GM18951 (cell line): Measurements from ENCODE around the gene SUGP2.
"Not testable (repeated sequence)": the region's sequence is repeated elsewhere in the genome, so short reads cannot be mapped to it uniquely, and the experiment has no call there.

ENCODE experiments used
- POLR2A ChIP-seq: IDR thresholded peaks from 4 replicates; pipeline ENCODE4 v1.6.1; 2011; ENCODE audit warnings: mild to moderate bottlenecking; ENCODE audit not compliant: insufficient read length, insufficient read depth; ENCODE audit errors: extremely low read depth
- in situ Hi-C: fragments of 300-500 bp; cut with MboI; formaldehyde crosslinking; loops from one replicate; pipeline ENCODE4 v1.12.0; 2022; ENCODE audit warnings: low sequenced_read_pairs, mixed read lengths, inconsistent platforms; ENCODE audit not compliant: unreplicated experiment

SUGP2 gene

DNA sequence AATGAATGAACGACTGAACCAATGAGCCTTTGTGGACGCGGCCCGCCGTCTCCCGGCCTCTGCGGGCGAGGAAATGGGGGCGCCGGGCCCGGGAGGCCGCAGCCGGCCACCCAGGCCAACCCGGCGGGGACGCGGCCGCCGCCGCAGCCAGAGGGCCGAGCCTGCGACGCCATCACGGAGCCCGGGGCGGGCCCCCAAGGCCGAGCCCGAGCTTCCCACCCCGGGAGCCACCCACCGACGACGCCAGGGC, 216 bp downstream of the SUGP2 start:
- in situ Hi-C loops = no loop called here

DNA sequence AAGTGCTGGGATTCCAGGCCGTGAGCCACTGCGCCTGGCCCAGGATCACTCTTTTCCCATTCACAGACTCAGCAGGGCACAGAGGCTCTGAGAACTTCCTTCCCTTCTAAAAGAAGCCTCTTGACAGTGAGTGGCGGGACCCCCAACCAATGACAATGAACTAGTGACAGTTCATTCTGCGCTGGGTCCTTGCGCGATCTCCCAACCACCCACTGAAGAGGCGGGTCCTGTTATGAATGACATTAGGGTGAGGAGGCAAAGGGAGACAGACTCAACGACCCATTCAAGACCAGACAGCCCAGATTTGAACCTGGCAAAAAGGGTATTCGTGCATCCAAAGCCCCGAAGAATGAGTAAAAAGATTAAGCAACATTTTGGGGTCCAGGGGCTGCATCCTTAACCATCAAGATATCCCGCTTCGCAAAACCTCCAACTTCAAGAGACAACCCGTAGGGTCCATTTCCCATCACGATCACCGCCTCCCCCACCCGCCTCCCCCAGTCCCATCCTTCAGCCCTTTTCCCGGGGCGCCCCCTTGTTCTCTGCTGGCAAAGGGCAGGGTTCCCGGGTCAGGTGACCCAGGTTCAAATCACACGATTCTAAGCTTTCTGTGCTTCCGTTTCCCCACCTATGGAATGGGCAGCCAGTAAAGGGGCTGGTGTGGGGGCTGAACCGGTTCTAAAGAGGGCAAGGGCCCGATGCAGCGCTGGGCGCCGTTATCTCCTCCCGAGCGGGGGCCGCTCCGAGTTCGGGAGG, 719 bp downstream of the SUGP2 start:
- in situ Hi-C loops = no loop called here
- TF ChIP-seq POLR2A = no peak

More for the DNA sequence above, 216 bp downstream of the SUGP2 start:
- no peak for TF ChIP-seq POLR2A

DNA sequence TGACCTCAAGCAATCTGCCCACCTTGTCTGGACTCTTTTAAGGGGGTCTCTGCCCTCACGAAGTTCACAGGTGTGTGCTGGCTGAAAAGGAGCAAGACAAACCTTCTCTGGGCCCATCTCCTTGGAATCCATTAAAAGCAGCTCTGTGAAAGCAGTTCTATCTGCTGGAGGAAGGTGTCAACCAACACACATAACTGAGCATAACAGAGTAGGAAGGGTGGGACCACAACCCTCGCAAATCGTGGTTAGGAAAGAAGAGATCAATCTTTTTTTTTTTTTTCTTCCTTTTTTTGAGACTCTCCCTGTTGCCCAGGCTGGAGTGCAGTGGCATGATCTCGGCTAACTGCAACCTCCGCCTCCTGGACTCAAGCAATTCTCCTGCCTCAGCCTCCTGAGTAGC, 1.4 kb downstream of the SUGP2 start:
- in situ Hi-C loops = no loop called here
- no peak for TF ChIP-seq POLR2A

DNA sequence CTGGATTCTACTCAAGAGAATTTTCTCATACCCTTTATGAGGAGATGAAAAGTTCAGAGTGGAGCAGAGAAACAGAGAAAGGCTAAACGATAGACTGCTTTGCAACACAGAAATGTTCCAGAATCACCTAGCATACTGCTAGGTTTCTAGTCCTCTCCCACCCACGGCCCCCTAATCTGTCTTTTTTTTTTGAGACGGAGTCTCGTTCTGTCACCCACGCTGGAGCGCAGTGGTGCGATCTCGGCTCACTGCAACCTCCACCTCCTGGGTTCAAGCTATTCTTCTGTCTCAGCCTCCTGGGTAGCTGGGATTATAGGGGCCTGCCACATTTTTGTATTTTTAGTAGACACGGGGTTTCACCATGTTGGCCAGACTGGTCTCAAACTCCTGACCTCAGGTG, 4.8 kb downstream of the SUGP2 start:
- no peak for TF ChIP-seq POLR2A
- in situ Hi-C loops = no loop called here

GRCh38 chr19:19027228-19027627, 6.1 kb downstream of the SUGP2 start:
- TF ChIP-seq POLR2A = no peak
- in situ Hi-C loops = no loop called here

GRCh38 chr19:19026299-19026971, 6.9 kb downstream of the SUGP2 start:
- in situ Hi-C loops = no loop called here
- no peak for TF ChIP-seq POLR2A

DNA sequence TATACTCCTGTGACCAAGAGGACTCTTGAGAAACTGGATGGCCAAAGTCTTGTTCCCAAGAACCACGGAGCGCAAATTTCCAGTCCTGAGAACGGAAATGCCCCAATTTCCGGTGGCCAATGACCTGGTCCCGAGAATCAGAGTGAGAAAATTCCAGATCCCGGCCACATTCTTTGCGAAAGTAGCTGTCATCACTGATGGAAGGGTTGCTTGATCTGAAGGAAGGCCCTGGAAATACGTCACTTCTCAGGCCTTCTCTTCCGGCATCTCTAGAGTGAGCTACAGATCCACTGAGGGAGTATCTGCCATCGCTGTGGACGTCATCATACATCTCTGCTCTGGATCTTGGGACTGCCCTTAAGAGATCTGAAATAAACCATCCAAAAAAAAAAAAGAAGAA, 7.5 kb downstream of the SUGP2 start:
- TF ChIP-seq POLR2A = no peak
- in situ Hi-C loops = no loop called here

GRCh38 chr19:19023376-19023775, 9.9 kb downstream of the SUGP2 start:
- in situ Hi-C loops = not testable (repeated sequence)

GRCh38 chr19:19022380-19022961, 10.8 kb downstream of the SUGP2 start:
- TF ChIP-seq POLR2A = no peak
- in situ Hi-C loops = no loop called here

- in situ Hi-C loops = no loop called here
- no peak for TF ChIP-seq POLR2A
Observed at GRCh38 chr19:19021115-19021514, 12.2 kb downstream of the SUGP2 start.

- in situ Hi-C loops = no loop called here
Observed at GRCh38 chr19:19010551-19010950, 22.8 kb downstream of the SUGP2 start.

GRCh38 chr19:19009951-19010350, 23.4 kb downstream of the SUGP2 start:
- in situ Hi-C loops = no loop called here
- no peak for TF ChIP-seq POLR2A

More at GRCh38 chr19:19010551-19010950, 22.8 kb downstream of the SUGP2 start:
- TF ChIP-seq POLR2A = no peak

- TF ChIP-seq POLR2A = no peak
- in situ Hi-C loops = no loop called here
Observed at GRCh38 chr19:19006213-19006612, 27.1 kb downstream of the SUGP2 start.

DNA sequence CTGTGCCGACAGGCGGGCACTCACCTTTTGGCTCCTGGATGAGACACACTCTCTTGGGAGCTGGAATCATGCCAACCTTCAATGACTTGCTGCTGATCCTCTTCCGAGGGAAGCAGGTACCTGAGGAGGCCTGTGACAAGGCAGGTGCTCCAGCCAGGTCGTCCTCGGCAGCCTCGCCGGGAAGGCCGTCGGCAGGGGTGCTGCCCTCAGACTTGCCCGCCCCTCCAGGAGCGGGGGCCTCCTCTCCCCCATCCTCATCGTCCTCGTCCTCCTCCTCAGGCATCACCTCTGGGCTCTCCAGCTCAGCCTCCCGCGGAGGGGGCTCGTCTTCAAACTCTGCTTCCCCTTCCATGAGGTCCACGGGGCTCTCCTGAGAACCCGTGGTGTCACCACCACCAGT, 29.2 kb downstream of the SUGP2 start:
- in situ Hi-C loops = no loop called here
- no peak for TF ChIP-seq POLR2A
